HG02798 (cell line): ENCODE measurements around the gene RABGAP1L.
"Not testable (repeated sequence)": the region's sequence is repeated elsewhere in the genome, so short reads cannot be mapped to it uniquely, and the experiment has no call there.

ENCODE experiments used
- ATAC-seq: cut with Tn5 transposase; IDR thresholded peaks from one replicate; pipeline ENCODE4 v1.9.1; 2021; ENCODE audit warnings: mild to moderate bottlenecking; ENCODE audit not compliant: unreplicated experiment, poor library complexity

Gene RABGAP1L

GRCh38 chr1:174230399-174230798 is 71.1 kb downstream of the RABGAP1L start:
- ATAC-seq, result no peak

GRCh38 chr1:174232761-174233160 is 73.4 kb downstream of the RABGAP1L start:
- ATAC-seq, result no peak

DNA sequence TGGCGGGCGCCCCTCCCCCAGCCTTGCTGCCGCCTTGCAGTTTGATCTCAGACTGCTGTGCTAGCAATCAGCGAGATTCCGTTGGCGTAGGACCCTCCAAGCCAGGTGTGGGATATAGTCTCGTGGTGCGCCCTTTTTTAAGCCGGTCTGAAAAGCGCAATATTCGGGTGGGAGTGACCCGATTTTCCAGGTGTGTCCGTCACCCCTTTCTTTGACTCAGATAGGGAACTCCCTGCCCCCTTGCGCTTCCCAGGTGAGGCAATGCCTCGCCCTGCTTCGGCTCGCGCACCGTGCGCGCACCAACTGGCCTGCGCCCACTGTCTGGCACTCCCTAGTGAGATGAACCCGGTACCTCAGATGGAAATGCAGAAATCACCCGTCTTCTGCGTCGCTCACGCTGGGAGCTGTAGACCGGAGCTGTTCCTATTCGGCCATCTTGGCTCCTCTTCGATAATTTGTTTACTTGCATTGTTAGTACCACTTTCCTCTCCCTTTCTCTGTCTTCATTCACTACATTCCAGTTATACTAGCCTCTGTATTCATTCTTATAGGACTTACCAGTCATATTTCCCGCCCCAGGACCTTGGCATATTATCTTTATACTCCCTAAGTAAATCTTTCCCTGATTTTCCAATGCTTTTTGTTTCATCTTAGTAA is 79.7 kb downstream of the RABGAP1L start:
- ATAC-seq, result not testable (repeated sequence)

GRCh38 chr1:174239541-174239940 is 80.2 kb downstream of the RABGAP1L start:
- no peak for ATAC-seq

GRCh38 chr1:174242856-174243255 is 83.5 kb downstream of the RABGAP1L start:
- ATAC-seq, result no peak

- no peak for ATAC-seq
Observed at GRCh38 chr1:174243451-174244000, 84.2 kb downstream of the RABGAP1L start.

- no peak for ATAC-seq
Observed at GRCh38 chr1:174244017-174244416, 84.7 kb downstream of the RABGAP1L start.

DNA sequence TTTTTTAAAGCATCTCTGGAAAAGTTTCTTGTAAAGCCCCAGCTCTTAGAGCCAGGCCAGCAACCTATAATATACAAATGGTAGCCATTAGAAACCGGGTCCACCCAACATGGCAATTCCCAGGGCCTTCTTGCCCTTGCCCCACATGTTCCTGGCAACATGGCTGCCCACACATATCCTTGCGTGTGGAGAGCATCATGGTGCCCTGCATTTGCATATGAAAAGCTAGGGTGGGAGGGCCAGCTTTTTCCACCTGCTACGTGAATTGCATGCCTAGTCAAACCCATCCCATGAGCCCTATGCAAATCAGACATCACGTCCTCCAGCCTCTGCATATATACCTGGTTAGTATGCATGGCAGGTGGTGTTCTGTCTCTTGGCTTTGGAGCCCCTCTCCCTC is 88.2 kb downstream of the RABGAP1L start:
- no peak for ATAC-seq

- ATAC-seq, result no peak
Observed at GRCh38 chr1:174248041-174248440, 88.7 kb downstream of the RABGAP1L start.

DNA sequence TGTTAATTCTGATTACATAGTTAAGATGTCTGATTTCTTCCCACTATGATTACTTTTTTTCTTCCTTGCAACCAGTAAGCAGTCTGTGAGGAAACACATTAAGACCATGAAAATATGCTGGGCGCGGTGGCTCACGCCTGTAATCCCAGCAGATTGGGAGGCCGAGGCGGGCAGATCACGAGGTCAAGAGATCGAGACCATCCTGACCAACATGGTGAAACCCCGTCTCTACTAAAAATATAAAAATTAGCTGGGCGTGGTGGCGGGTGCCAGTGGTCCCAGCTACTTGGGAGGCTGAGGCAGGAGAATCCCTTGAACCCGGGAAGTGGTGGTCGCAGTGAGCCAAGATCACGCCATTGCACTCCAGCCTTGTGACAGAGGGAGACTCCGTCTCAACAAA is 97.1 kb downstream of the RABGAP1L start:
- not testable (repeated sequence) for ATAC-seq

GRCh38 chr1:174258148-174258550 is 98.8 kb downstream of the RABGAP1L start:
- ATAC-seq, result no peak

DNA sequence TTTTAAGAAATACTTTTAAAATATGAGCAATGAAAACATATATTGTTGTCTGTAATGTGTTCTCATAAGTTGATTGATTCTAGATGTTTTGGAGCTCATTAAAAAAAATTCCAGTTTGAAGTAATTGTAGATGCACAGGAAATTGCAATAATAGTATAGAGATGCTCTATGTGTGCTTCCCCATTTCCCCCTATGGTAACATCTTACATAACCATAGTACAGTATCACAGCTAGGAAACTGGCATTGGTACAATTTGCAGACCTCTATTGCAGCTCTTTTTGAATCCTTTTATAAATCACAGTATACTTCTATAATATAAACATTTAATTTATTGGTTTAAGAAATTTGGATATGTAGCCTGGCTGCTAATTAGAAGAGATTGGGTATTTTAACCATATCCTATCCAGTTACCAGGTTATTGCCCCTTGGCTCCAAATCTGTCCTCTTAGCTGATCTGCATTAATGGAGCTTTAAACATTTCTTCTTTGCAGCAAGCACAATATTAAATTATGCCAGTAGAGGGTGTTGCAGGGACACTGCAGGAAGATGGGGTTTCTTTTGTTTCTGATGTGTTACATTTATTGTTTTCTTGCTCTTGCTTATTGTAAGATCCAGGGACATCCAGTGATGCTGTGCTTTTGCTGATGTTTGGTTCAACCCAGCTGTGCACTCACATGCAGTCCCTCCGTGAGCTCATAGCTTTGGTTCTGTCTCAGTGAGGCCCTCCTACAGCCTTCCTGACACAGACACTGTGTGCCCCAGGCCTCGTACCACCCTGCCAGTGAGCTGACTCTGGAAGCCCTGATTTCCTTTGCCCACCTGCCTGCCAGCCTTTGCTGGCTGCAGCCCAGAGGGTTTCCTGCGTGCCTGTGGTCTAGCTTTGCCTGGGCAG is 103.3 kb downstream of the RABGAP1L start:
- ATAC-seq, result no peak

GRCh38 chr1:174265282-174265681 is 106.0 kb downstream of the RABGAP1L start:
- ATAC-seq, result no peak

DNA sequence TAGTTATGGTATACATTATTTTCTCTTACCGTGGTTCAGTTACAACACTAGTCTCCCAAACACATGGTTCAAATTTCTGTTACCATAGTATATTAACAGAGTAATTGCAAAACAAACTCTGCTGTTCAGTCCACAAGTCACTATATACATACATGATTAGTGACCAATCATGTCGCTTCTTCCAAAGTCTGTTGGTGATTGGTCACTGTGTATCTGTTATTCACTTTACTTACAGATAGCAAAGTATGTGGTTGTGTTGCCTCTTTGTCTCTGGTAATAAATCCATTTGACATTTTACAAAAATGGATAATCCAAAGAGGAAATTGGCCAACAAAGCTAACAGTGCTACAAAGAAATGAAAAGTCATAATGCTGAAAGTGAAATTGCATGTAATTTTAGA is 107.2 kb downstream of the RABGAP1L start:
- ATAC-seq, result no peak

GRCh38 chr1:174266991-174267612 is 107.8 kb downstream of the RABGAP1L start:
- ATAC-seq, result no peak

DNA sequence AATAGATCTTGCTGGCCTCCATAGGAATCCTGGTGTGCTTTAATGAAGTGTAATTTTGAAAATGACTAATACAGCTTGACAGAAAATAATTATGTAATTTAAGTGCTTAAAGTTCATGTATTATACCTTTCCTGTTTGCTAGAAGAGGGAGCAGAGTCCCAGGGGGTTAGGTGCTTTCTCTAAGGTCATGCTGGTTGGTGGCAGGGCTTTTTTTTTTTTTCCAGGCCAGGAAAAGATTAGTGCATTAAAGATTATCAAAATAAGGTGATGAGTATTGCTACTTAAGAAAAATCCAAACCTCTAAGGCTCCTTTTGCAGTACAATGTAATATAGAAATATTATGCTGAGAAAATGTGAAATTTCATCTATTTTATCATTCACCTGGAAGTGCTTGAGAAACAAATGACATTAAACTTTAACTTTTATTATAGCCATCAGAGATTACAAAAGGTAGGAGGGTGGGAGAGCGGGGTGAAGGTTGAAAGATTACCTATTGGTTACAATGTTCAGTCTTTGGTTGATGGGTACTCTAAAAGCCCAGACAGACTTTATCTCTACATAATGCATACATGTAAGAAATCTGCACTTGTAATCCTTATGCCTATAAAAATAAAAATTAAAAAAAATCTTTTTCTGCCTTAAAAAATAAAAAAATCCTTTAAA is 110.8 kb downstream of the RABGAP1L start:
- ATAC-seq, result no peak

- ATAC-seq, result no peak
Observed at GRCh38 chr1:174273190-174273589, 113.9 kb downstream of the RABGAP1L start.

- no peak for ATAC-seq
Observed at GRCh38 chr1:174273776-174274175, 114.5 kb downstream of the RABGAP1L start.

DNA sequence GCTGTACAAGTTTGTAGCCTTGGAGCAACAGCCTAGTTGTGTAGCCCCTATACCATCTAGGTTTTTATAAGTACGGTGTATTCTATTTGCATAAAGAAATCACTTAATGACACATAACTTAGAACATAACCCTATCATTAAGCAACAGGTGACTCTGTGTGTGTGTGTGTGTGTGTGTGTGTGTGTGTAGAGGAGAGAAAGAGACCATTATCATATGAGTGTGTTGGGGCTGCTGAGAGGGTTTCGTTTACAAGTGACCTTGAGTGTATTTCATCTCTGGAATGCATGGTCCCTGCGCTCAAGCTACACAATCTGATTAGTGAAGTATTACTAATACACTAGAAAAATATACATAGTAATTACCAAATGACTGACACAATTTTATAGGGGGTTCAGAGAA is 115.1 kb downstream of the RABGAP1L start:
- no peak for ATAC-seq

DNA sequence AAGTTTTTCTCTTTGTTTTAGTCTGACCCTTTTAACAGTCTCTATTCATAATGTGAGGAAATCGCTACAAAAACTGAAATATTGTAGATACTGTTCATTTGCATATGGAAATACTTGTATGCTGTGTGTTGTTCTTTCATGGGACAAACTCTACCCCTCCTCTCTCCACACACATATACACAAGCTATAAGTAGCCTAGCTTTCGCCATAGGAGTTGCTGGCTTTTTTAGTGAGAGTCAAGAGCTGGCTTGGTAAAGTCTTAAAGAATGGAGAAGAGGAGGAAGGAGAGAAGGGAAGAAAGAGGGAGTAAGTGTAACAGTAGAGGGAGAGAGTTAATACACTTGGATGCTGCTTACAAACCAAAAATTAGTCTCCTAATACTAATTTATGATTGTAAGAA is 115.6 kb downstream of the RABGAP1L start:
- no peak for ATAC-seq
